Measurements from ENCODE around the gene MLIP. TPM values are rescaled to one million over a fixed set of nuclear protein-coding genes. Genes with fewer than 3 reads are reported as not detected.

MLIP gene
- total and polyA plus RNA-seq, 2 of the 13 experiments (the other 11 are each of a cell fraction or from before 2014, with no cell fraction given): 0.08 to 0.33 TPM

DNA sequence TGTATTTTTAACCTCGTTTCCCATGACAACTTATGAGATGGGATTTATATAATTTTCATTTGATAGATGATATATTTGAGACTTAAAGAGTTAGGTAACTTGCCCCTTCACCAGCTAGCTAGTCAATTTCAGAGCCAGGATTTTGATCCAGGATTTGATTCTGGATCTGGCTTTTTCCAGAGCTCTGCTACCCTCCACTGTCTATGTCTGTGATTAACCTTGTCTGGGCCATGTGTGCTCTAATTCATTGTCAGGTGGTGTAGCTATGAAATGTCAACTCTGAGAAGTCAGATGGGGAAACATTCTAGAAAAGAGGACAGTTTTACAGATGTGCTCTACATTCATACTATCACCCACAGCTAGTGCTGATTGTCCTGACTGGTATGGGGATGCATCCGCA lies 42.5 kb upstream of the MLIP start:
- no peak for TF ChIP-seq ZNF12 (CRISPR knock-in tag; IDR thresholded peaks at IDR 0.05)
- no peak for TF ChIP-seq ISL2 (CRISPR knock-in tag; IDR thresholded peaks at IDR 0.05)
- no peak for TF ChIP-seq CHCHD3 (CRISPR knock-in tag; IDR thresholded peaks at IDR 0.05)
- no peak for TF ChIP-seq SKI (IDR thresholded peaks at IDR 0.05; ENCODE audit: partially characterized antibody)
- TF ChIP-seq SMYD3 (CRISPR knock-in tag; IDR thresholded peaks at IDR 0.05): no peak
- no peak for TF ChIP-seq KAT8 (CRISPR knock-in tag; IDR thresholded peaks at IDR 0.05)
- no peak for TF ChIP-seq MAZ (IDR thresholded peaks at IDR 0.05; ENCODE audit: borderline replicate concordance, low read depth, low read length)
- no peak for TF ChIP-seq MAZ (CRISPR knock-in tag; IDR thresholded peaks at IDR 0.05; ENCODE audit: low read depth)
- TF ChIP-seq, protein P1, sequence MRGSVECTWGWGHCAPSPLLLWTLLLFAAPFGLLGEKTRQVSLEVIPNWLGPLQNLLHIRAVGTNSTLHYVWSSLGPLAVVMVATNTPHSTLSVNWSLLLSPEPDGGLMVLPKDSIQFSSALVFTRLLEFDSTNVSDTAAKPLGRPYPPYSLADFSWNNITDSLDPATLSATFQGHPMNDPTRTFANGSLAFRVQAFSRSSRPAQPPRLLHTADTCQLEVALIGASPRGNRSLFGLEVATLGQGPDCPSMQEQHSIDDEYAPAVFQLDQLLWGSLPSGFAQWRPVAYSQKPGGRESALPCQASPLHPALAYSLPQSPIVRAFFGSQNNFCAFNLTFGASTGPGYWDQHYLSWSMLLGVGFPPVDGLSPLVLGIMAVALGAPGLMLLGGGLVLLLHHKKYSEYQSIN (CRISPR knock-in tag; IDR thresholded peaks at IDR 0.05; ENCODE audit: borderline replicate concordance): no peak
- no peak for TF ChIP-seq ZNF496 (CRISPR knock-in tag; IDR thresholded peaks at IDR 0.05; ENCODE audit: insufficient replicate concordance)
- no peak for TF ChIP-seq KDM2A (CRISPR knock-in tag; IDR thresholded peaks at IDR 0.05; ENCODE audit: borderline replicate concordance, low read depth)
- TF ChIP-seq TEAD3 (CRISPR knock-in tag; optimal IDR thresholded peaks at IDR 0.05; ENCODE audit: borderline replicate concordance): no peak
- TF ChIP-seq, protein P2, sequence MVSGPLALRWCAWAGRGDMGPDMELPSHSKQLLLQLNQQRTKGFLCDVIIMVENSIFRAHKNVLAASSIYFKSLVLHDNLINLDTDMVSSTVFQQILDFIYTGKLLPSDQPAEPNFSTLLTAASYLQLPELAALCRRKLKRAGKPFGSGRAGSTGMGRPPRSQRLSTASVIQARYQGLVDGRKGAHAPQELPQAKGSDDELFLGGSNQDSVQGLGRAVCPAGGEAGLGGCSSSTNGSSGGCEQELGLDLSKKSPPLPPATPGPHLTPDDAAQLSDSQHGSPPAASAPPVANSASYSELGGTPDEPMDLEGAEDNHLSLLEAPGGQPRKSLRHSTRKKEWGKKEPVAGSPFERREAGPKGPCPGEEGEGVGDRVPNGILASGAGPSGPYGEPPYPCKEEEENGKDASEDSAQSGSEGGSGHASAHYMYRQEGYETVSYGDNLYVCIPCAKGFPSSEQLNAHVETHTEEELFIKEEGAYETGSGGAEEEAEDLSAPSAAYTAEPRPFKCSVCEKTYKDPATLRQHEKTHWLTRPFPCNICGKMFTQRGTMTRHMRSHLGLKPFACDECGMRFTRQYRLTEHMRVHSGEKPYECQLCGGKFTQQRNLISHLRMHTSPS (CRISPR knock-in tag; IDR thresholded peaks at IDR 0.05; ENCODE audit: low read depth): no peak

More for the DNA sequence above, 42.5 kb upstream of the MLIP start:
- no peaks in the 10 kb centered on the region for H3K27me3 ChIP-seq (ENCODE audit: control insufficient read depth in 1 of 2, insufficient read depth in 2 of 2, low read length in 2 of 2)
- intact Hi-C loops (cut with micrococcal nuclease; ENCODE audit: unreplicated experiment) (no loop called here), in situ Hi-C loops (cut with HindIII; ENCODE audit: extremely low pct_ligation_motif_present, low pct_unique_long_range_greater_than_20kb) (no loop called here)
- H3K4me3 ChIP-seq (replicated peaks in 1 of 3; ENCODE audit: insufficient read depth in 1 of 3, low read depth in 2 of 3, low read length in 3 of 3): no peak overlapping the region
- ATAC-seq (no peak), DNase-seq (ENCODE audit: low spot score) (no peak), FAIRE-seq (no peak)
- no peak overlapping the region for H3K4me2 ChIP-seq (ENCODE audit: low read depth, low read length)
- no peaks in the 10 kb centered on the region for H4K20me1 ChIP-seq (ENCODE audit: insufficient read depth, low read length)
- no CpG with 5 or more reads among the region's 2 CpGs for WGBS (ENCODE audit: low lambda C conversion rate)
- no peak overlapping the region for H2AFZ ChIP-seq (ENCODE audit: low read length)
- H3K79me2 ChIP-seq (ENCODE audit: insufficient read depth, low read length): no peaks in the 10 kb centered on the region
- no peaks in the 10 kb centered on the region for H3K36me3 ChIP-seq (replicated peaks in 1 of 2; ENCODE audit: control insufficient read depth in 1 of 2, insufficient read depth in 2 of 2, low read length in 2 of 2)
- H3K4me1 ChIP-seq (ENCODE audit: insufficient read depth, low read length): peaks cover 4% of the 10 kb centered on the region; the same call in 1 of the 2 replicates
- no peak overlapping the region for H3K27ac ChIP-seq (ENCODE audit: extremely low read length, insufficient read depth, low read length)
- no peaks in the 10 kb centered on the region for H3K9me3 ChIP-seq (ENCODE audit: low read length)
- CTCF ChIA-PET (ENCODE audit: low intra/inter-chr PET ratio, low total read pairs): no interaction called here
- no TSS peak for BruUV-seq (replicated peaks)
- POLR2A ChIA-PET: no interaction called here
- H3K9ac ChIP-seq (ENCODE audit: insufficient read depth, low read depth, low read length): no peak overlapping the region
